ENCODE measurements around the gene FLOT2.
"Not testable (repeated sequence)": the region's sequence is repeated elsewhere in the genome, so short reads cannot be mapped to it uniquely, and the experiment has no call there.

FLOT2 gene

GRCh38 chr17:28935744-28936460 is 38.4 kb upstream of the FLOT2 start:
- no peak overlapping the region for H2BK5ac ChIP-seq (ENCODE audit: low read length)
- peaks cover 76% of the 10 kb centered on the region for H3K79me2 ChIP-seq (ENCODE audit: control insufficient read depth, insufficient read depth, low read length)
- H2AK5ac ChIP-seq (ENCODE audit: low read length), result no peak overlapping the region
- H3K4ac ChIP-seq (ENCODE audit: low read depth, low read length), result no peak overlapping the region
- no CpG with 5 or more reads among the region's 8 CpGs for WGBS (ENCODE audit: extremely low coverage, insufficient coverage, low lambda C conversion rate)
- no peak overlapping the region for H3K4me2 ChIP-seq (ENCODE audit: low read length)
- H3K9ac ChIP-seq (ENCODE audit: low read length), result no peak overlapping the region
- H3K4me1 ChIP-seq (ENCODE audit: control insufficient read depth, low read depth, low read length), result peaks cover 12% of the 10 kb centered on the region
- H4K5ac ChIP-seq (ENCODE audit: low read length), result no peak overlapping the region
- no peak overlapping the region for H2BK120ac ChIP-seq (ENCODE audit: low read depth, low read length)
- H4K8ac ChIP-seq (ENCODE audit: low read depth, low read length), result no peak overlapping the region
- no peak overlapping the region for H3K56ac ChIP-seq (ENCODE audit: low read length)
- H3K27ac ChIP-seq (ENCODE audit: low read depth, low read length), result no peak overlapping the region
- peaks cover 25% of the 10 kb centered on the region for H3K79me1 ChIP-seq (ENCODE audit: low read length)
- H3K4me3 ChIP-seq (ENCODE audit: low read length), result no peak overlapping the region
- H3K36me3 ChIP-seq (ENCODE audit: control insufficient read depth, insufficient read depth, low read length), result no peaks in the 10 kb centered on the region
- no peak overlapping the region for H3K18ac ChIP-seq (ENCODE audit: low read length)
- no peak overlapping the region for H2BK15ac ChIP-seq (replicated peaks; ENCODE audit: low read depth)
- no peak for DNase-seq
- H3K27me3 ChIP-seq (ENCODE audit: insufficient read depth, low read length, poor library complexity), result no peaks in the 10 kb centered on the region
- no peak overlapping the region for H3K23ac ChIP-seq (ENCODE audit: low read length)

- H2AK5ac ChIP-seq (ENCODE audit: low read length); H4K5ac ChIP-seq (ENCODE audit: low read length); H3K27me3 ChIP-seq (ENCODE audit: insufficient read depth, low read length, poor library complexity); H4K8ac ChIP-seq (ENCODE audit: low read depth, low read length); H3K4me2 ChIP-seq (ENCODE audit: low read length); H3K4me3 ChIP-seq (ENCODE audit: low read length); H3K27ac ChIP-seq (ENCODE audit: low read depth, low read length); H2BK120ac ChIP-seq (ENCODE audit: low read depth, low read length); DNase-seq; H3K4ac ChIP-seq (ENCODE audit: low read depth, low read length); H2BK5ac ChIP-seq (ENCODE audit: low read length); H3K9ac ChIP-seq (ENCODE audit: low read length); H2BK15ac ChIP-seq (replicated peaks; ENCODE audit: low read depth); H3K36me3 ChIP-seq (ENCODE audit: control insufficient read depth, insufficient read depth, low read length); H3K18ac ChIP-seq (ENCODE audit: low read length); H3K56ac ChIP-seq (ENCODE audit: low read length); H3K23ac ChIP-seq (ENCODE audit: low read length): not testable (repeated sequence)
- peaks cover 75% of the 10 kb centered on the region for H3K79me2 ChIP-seq (ENCODE audit: control insufficient read depth, insufficient read depth, low read length)
- H3K79me1 ChIP-seq (ENCODE audit: low read length), result peaks cover 27% of the 10 kb centered on the region
- no CpG with 5 or more reads among the region's 8 CpGs for WGBS (ENCODE audit: extremely low coverage, insufficient coverage, low lambda C conversion rate)
- peaks cover 12% of the 10 kb centered on the region for H3K4me1 ChIP-seq (ENCODE audit: control insufficient read depth, low read depth, low read length)
Measured at GRCh38 chr17:28934508-28934907, 37.0 kb upstream of the FLOT2 start.

- Histone ChIP-seq H3K18ac (ENCODE audit: low read length) (no peak overlapping the region), H2BK120ac (ENCODE audit: low read depth, low read length) (no peak overlapping the region), H3K79me2 (ENCODE audit: control insufficient read depth, insufficient read depth, low read length) (peaks cover 62% of the 10 kb centered on the region), H2AK5ac (ENCODE audit: low read length) (no peak overlapping the region), H3K36me3 (ENCODE audit: control insufficient read depth, insufficient read depth, low read length) (peaks cover 2% of the 10 kb centered on the region), H3K56ac (ENCODE audit: low read length) (no peak overlapping the region), H3K79me1 (ENCODE audit: low read length) (peaks cover 41% of the 10 kb centered on the region), H4K8ac (ENCODE audit: low read depth, low read length) (no peak overlapping the region), H3K27me3 (ENCODE audit: insufficient read depth, low read length, poor library complexity) (no peaks in the 10 kb centered on the region), H3K27ac (ENCODE audit: low read depth, low read length) (no peak overlapping the region), H3K4me1 (ENCODE audit: control insufficient read depth, low read depth, low read length) (no peaks in the 10 kb centered on the region), H2BK15ac (replicated peaks; ENCODE audit: low read depth) (no peak overlapping the region), H3K4me3 (ENCODE audit: low read length) (no peak overlapping the region), H3K9ac (ENCODE audit: low read length) (no peak overlapping the region), H2BK5ac (ENCODE audit: low read length) (no peak overlapping the region), H3K4me2 (ENCODE audit: low read length) (no peak overlapping the region), H4K5ac (ENCODE audit: low read length) (no peak overlapping the region), H3K23ac (ENCODE audit: low read length) (no peak overlapping the region), H3K4ac (ENCODE audit: low read depth, low read length) (no peak overlapping the region)
- no peak for DNase-seq
- no CpG with 5 or more reads among the region's 2 CpGs for WGBS (ENCODE audit: extremely low coverage, insufficient coverage, low lambda C conversion rate)
Measured at GRCh38 chr17:28929787-28930186, 32.3 kb upstream of the FLOT2 start.

- H3K27me3 ChIP-seq (ENCODE audit: insufficient read depth, low read length, poor library complexity), result no peaks in the 10 kb centered on the region
- H3K23ac ChIP-seq (ENCODE audit: low read length), result no peak overlapping the region
- H3K4me1 ChIP-seq (ENCODE audit: control insufficient read depth, low read depth, low read length), result no peaks in the 10 kb centered on the region
- H3K56ac ChIP-seq (ENCODE audit: low read length), result no peak overlapping the region
- H2BK5ac ChIP-seq (ENCODE audit: low read length), result no peak overlapping the region
- WGBS (ENCODE audit: extremely low coverage, insufficient coverage, low lambda C conversion rate), result no CpG with 5 or more reads among the region's 2 CpGs
- H3K79me1 ChIP-seq (ENCODE audit: low read length), result peaks cover 39% of the 10 kb centered on the region
- H3K27ac ChIP-seq (ENCODE audit: low read depth, low read length), result no peak overlapping the region
- no peak overlapping the region for H4K8ac ChIP-seq (ENCODE audit: low read depth, low read length)
- H4K5ac ChIP-seq (ENCODE audit: low read length), result no peak overlapping the region
- peaks cover 52% of the 10 kb centered on the region for H3K79me2 ChIP-seq (ENCODE audit: control insufficient read depth, insufficient read depth, low read length)
- no peak for DNase-seq
- peaks cover 7% of the 10 kb centered on the region for H3K36me3 ChIP-seq (ENCODE audit: control insufficient read depth, insufficient read depth, low read length)
- no peak overlapping the region for H3K18ac ChIP-seq (ENCODE audit: low read length)
- no peak overlapping the region for H2BK120ac ChIP-seq (ENCODE audit: low read depth, low read length)
- H3K4me3 ChIP-seq (ENCODE audit: low read length), result no peak overlapping the region
- no peak overlapping the region for H2BK15ac ChIP-seq (replicated peaks; ENCODE audit: low read depth)
- no peak overlapping the region for H3K9ac ChIP-seq (ENCODE audit: low read length)
- no peak overlapping the region for H3K4ac ChIP-seq (ENCODE audit: low read depth, low read length)
- H3K4me2 ChIP-seq (ENCODE audit: low read length), result no peak overlapping the region
- no peak overlapping the region for H2AK5ac ChIP-seq (ENCODE audit: low read length)
Measured at GRCh38 chr17:28928061-28928460, 30.5 kb upstream of the FLOT2 start.

GRCh38 chr17:28926786-28927185 is 29.3 kb upstream of the FLOT2 start:
- Histone ChIP-seq H3K56ac (ENCODE audit: low read length) (no peak overlapping the region), H3K4me2 (ENCODE audit: low read length) (no peak overlapping the region), H3K27me3 (ENCODE audit: insufficient read depth, low read length, poor library complexity) (no peaks in the 10 kb centered on the region), H3K4ac (ENCODE audit: low read depth, low read length) (no peak overlapping the region), H3K4me3 (ENCODE audit: low read length) (no peak overlapping the region), H4K8ac (ENCODE audit: low read depth, low read length) (no peak overlapping the region), H3K23ac (ENCODE audit: low read length) (no peak overlapping the region), H3K18ac (ENCODE audit: low read length) (no peak overlapping the region), H2AK5ac (ENCODE audit: low read length) (no peak overlapping the region), H2BK5ac (ENCODE audit: low read length) (no peak overlapping the region), H3K9ac (ENCODE audit: low read length) (no peak overlapping the region), H3K79me2 (ENCODE audit: control insufficient read depth, insufficient read depth, low read length) (peaks cover 40% of the 10 kb centered on the region), H3K27ac (ENCODE audit: low read depth, low read length) (no peak overlapping the region), H3K79me1 (ENCODE audit: low read length) (peaks cover 35% of the 10 kb centered on the region), H2BK120ac (ENCODE audit: low read depth, low read length) (no peak overlapping the region), H3K4me1 (ENCODE audit: control insufficient read depth, low read depth, low read length) (no peaks in the 10 kb centered on the region), H3K36me3 (ENCODE audit: control insufficient read depth, insufficient read depth, low read length) (peaks cover 9% of the 10 kb centered on the region), H4K5ac (ENCODE audit: low read length) (no peak overlapping the region), H2BK15ac (replicated peaks; ENCODE audit: low read depth) (no peak overlapping the region)
- no CpG with 5 or more reads among the region's 4 CpGs for WGBS (ENCODE audit: extremely low coverage, insufficient coverage, low lambda C conversion rate)
- no peak for DNase-seq

- H3K18ac ChIP-seq (ENCODE audit: low read length), result no peak overlapping the region
- H3K36me3 ChIP-seq (ENCODE audit: control insufficient read depth, insufficient read depth, low read length), result peaks cover 12% of the 10 kb centered on the region
- H2BK5ac ChIP-seq (ENCODE audit: low read length), result no peak overlapping the region
- no peak overlapping the region for H3K9ac ChIP-seq (ENCODE audit: low read length)
- no peak overlapping the region for H3K4ac ChIP-seq (ENCODE audit: low read depth, low read length)
- no peak overlapping the region for H3K56ac ChIP-seq (ENCODE audit: low read length)
- H3K4me3 ChIP-seq (ENCODE audit: low read length), result no peak overlapping the region
- H2AK5ac ChIP-seq (ENCODE audit: low read length), result no peak overlapping the region
- peaks cover 35% of the 10 kb centered on the region for H3K79me1 ChIP-seq (ENCODE audit: low read length)
- no peak overlapping the region for H3K27ac ChIP-seq (ENCODE audit: low read depth, low read length)
- no peaks in the 10 kb centered on the region for H3K27me3 ChIP-seq (ENCODE audit: insufficient read depth, low read length, poor library complexity)
- H3K79me2 ChIP-seq (ENCODE audit: control insufficient read depth, insufficient read depth, low read length), result peaks cover 38% of the 10 kb centered on the region
- no CpG with 5 or more reads among the region's 2 CpGs for WGBS (ENCODE audit: extremely low coverage, insufficient coverage, low lambda C conversion rate)
- no peaks in the 10 kb centered on the region for H3K4me1 ChIP-seq (ENCODE audit: control insufficient read depth, low read depth, low read length)
- H4K5ac ChIP-seq (ENCODE audit: low read length), result no peak overlapping the region
- no peak for DNase-seq
- no peak overlapping the region for H2BK120ac ChIP-seq (ENCODE audit: low read depth, low read length)
- H3K4me2 ChIP-seq (ENCODE audit: low read length), result no peak overlapping the region
- H3K23ac ChIP-seq (ENCODE audit: low read length), result no peak overlapping the region
- H2BK15ac ChIP-seq (replicated peaks; ENCODE audit: low read depth), result no peak overlapping the region
- H4K8ac ChIP-seq (ENCODE audit: low read depth, low read length), result no peak overlapping the region
Measured at GRCh38 chr17:28926366-28926765, 28.8 kb upstream of the FLOT2 start.
